GM21717 (cell line): ENCODE results near the gene CCSER2.
"Not testable (repeated sequence)": the region's sequence is repeated elsewhere in the genome, so short reads cannot be mapped to it uniquely, and the experiment has no call there.

Source experiments
- ATAC-seq: cut with Tn5 transposase; IDR thresholded peaks from one replicate; pipeline ENCODE4 v1.9.1; 2021; ENCODE audit warnings: mild to moderate bottlenecking, moderate library complexity; ENCODE audit not compliant: unreplicated experiment

The CCSER2 gene, protein sequence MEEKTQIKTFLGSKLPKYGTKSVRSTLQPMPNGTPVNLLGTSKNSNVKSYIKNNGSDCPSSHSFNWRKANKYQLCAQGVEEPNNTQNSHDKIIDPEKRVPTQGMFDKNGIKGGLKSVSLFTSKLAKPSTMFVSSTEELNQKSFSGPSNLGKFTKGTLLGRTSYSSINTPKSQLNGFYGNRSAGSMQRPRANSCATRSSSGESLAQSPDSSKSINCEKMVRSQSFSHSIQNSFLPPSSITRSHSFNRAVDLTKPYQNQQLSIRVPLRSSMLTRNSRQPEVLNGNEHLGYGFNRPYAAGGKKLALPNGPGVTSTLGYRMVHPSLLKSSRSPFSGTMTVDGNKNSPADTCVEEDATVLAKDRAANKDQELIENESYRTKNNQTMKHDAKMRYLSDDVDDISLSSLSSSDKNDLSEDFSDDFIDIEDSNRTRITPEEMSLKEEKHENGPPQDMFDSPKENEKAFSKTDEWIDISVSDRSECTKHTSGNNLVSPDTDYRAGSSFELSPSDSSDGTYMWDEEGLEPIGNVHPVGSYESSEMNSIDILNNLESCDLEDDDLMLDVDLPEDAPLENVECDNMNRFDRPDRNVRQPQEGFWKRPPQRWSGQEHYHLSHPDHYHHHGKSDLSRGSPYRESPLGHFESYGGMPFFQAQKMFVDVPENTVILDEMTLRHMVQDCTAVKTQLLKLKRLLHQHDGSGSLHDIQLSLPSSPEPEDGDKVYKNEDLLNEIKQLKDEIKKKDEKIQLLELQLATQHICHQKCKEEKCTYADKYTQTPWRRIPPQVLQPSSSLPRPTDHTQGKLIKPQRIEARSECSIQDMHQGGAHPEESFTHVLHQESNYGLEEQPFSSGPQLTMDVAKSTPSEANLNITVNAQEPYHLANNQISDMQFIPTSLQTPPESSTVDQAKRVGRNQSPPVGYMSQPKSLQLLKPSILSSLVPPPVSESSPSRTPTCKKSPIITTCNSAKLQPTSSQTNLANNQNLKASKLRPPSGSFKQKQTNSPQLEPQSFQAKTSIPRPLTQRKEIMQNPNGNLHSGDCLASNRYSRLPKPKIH

DNA sequence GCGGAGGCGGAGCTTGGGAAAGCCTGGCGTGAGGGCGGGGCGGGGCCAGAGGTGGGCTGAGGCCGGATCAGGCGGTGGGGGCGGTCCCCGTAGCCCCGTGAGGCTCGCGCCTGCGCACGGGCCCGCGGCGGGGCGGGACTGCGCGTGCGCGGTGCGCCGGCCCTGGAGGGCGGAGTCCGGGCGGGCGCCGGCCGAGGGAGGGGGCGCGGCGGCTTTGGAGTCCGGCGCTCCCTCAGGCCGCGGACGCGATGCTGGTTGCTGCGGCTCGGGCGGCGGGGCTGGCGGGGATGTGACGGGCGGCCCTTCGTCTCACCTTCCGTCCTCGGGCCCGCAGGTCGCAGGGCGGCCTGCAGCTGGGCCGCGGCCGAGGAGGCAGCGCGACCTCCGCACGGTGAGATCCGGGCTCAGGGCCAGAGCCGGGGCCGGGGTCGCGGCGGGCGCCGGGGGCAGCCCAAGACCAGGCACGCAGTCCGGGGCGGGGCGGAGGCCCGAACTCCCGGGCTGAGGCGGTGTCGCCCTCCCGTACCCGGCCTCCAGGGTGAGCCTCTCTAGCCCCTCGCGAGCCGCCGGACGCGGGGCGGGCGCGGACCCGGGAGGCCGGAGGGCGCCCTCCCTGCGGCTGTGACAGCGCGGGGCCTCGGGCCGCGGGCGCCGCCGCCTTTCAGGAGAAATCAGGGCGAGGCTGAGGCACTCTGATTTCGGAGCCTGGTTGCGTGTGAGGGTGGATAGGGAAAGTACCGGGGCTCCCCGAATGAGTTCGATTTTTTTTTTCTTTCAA is at the start of gene CCSER2:
Gene CCSER2 (plus strand): TSS at position 172 of the 778 bp plus-strand sequence. CDS start 42,464 bp downstream, outside the sequence.
- ATAC-seq = peak; percentile 63

GRCh38 chr10:84279876-84280475 is 48.4 kb upstream of the CCSER2 start:
- ATAC-seq = not testable (repeated sequence)

- ATAC-seq = no peak
These were observed 41.7 kb upstream of the CCSER2 start for GRCh38 chr10:84286695-84287094.

GRCh38 chr10:84288151-84288550 is 40.2 kb upstream of the CCSER2 start:
- ATAC-seq = no peak

DNA sequence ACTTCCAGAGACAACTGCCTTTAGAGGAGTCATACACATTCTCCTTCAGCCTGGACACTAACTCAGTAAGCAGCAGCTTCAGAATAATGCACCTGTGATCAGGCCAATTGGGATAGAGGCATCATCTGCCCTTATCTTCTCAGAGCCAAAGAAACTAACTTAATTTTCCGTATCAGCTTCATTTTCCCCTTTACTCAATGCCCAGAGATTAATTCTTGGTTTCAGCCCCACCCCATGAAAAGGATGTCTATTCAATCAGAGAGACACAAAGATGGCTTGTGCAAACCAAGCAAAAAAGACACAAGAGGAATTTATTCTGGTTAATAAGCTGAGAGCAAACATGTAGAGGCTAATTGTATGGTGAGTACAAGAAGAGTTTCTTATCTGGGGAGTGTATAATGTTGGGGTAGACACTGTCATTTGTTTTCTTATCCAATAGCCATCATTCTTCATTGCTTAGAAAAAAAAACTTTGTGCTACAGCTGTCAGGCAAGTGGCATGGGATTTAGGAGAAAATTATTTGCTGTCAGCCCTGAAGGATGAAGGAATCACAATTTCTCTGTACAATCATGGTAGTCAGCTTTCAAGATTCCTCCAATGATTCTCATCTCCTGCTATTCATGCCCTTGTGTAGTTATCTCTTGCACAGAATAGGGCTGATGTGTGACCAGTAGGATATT is 38.7 kb upstream of the CCSER2 start:
- ATAC-seq = no peak

GRCh38 chr10:84290235-84290634 is 38.2 kb upstream of the CCSER2 start:
- ATAC-seq = no peak

DNA sequence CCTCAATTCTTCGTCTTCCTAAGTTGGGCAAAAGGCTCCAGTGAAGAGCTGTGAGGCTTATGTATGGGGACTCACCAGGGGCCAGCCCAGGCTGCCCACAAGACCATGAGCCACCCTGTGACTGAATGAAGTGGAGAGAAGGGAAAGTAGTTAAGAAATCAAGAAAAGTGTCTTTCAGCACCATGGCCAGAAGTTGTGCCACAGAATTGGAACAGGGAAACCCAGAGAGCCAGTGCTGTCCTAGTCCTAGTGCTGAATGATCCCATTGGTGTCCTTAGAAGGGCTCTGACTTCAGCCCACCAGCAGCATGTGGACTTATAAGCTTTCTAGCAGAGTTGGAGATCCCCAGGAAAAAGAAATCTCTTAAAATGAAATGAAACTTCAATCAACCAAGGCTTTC is 37.0 kb upstream of the CCSER2 start:
- no peak for ATAC-seq

GRCh38 chr10:84292502-84292901 is 35.9 kb upstream of the CCSER2 start:
- peak; percentile 58 for ATAC-seq

DNA sequence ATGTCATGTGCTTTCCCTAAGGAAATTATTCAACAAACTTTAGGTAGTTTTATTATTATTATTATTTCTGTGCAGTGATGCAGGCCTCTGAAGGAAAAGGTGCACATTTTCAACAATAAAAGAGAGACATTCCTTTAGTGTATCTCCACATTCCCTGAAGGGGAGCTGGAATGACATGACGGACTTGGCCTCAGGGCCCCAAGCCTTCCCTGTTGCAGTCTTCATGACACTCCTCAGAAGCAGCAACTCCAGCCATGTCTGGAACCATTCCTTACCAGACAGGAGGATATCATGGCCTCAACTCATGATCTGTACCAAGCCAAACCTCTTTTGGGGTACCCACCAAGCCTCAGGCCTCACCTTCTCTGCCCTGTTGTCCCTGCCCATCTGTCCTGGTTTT is 35.2 kb upstream of the CCSER2 start:
- no peak for ATAC-seq

DNA sequence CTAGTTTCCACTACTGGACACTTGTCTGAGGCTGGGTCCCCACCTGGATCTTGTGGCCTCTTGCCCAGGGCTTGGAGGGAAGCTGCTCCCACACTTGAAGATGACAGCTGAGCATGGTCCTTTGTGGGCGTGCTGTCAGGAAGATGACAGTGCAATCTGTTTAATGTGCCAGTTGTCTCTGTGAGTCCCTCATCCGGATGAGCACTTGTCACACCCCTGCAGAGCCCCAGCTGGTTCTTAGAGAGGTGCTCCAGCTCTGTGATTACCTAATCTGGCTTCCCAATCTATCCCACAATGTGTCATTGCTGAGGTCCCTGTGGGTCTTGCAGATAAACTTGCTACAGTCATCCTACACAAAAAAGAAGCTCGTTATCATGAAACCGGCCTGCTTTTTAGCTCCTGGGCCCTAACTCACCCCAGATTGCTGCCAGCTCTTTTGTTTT is 34.8 kb upstream of the CCSER2 start:
- ATAC-seq = peak; percentile 41

DNA sequence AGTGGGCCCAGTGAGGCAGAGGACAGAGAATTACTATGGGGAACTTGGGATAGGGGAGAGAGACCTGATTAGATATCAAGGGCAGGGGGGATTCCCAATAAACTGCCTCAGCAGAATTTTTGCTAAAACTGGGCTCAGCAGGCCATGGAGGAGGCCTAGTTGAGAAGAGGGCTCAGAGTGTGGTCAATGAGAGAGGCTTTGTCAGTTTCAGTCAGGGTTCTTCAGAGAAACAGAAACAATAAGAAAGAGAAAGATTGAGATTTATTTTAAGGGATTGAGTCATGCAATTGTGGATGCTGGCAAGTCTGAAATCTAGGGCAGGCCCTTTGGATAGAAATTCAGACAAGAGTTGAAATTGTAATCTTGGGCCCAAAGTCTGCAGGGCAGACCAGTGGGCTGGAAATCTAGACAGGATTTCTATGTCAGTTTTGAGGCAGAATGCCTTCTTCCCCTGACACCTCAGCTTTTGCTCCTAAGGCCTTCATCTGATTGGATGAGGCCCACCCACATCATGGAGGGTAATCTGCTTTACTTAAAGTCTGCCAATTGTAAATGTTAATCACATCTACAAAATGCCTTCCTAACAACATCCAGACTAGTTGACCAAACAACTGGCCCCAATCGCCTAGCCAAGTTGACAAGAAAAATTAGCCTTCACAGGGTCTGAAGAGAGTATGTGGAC is 33.5 kb upstream of the CCSER2 start:
- peak; percentile 78 for ATAC-seq

DNA sequence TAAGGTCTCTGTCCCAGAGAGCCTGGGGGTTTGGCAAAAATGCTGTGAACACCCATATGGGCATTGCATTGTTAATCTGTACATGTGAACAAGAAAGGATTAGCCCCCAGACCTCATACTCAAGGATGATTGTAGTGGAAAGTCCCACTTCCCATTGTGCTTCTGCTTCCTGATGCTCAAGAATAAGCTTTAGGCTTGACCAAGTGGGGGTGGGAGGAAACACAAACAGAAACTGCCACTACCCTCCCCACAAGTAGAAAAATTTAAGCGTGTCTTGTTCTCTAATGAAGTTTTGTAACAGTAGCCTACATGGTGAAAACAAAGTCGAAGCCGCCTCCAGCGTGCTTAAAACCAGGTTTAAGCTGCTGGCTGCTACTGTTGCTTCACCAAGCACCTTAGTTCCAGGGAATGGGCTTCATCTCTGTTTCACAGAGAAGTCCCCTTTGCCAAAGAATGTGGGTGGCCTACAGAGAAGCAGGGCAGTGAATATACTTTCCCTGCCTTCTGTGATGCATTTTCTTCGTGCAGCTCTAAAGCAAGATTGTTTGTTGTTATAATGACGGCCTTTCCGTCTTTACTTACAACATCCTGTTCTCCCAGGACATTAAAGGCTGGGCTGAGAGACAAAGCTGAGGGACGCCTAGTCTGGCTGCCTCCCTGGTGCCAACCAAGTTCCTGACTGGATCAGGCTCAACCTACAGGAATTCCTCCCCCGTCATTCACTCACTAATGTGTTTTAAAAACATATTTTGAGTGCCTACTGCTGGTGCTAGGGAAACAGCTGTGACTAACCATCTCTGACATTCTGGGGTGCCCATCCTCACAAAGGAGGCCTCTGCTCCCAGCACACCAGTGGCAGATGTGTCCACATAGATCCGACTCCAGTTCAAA is 32.1 kb upstream of the CCSER2 start:
- no peak for ATAC-seq

GRCh38 chr10:84298057-84298456 is 30.3 kb upstream of the CCSER2 start:
- no peak for ATAC-seq

DNA sequence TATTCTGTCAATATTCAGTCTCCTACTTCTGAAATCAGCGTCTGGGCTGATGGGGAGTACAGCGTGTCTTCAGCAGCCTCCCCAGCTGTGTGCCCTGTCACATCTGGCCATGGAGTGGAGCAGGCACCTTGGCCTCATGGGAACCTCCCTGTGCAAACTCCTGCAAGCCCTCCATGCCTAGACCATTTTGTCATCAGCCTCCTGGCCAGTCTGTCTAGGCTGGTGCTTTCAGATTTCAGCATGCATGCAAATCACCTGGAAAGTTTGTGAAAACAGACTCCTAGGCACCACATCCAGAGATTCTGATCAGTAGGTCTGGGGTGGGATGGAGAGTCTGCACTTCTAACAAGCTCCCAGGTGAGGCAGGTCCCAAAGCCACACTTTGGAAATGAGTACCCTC is 26.2 kb upstream of the CCSER2 start:
- ATAC-seq = no peak

- ATAC-seq = no peak
These were observed 21.5 kb upstream of the CCSER2 start for GRCh38 chr10:84306751-84307384.

GRCh38 chr10:84308021-84308420 is 20.4 kb upstream of the CCSER2 start:
- no peak for ATAC-seq

- ATAC-seq = peak; percentile 85
These were observed 19.7 kb upstream of the CCSER2 start for GRCh38 chr10:84308481-84309304.
